HCT116 (cell line): ENCODE results near the gene PPP1R3C. TPM values are rescaled to one million over a fixed set of nuclear protein-coding genes. Genes with fewer than 3 reads are reported as not detected.

Experiments
- ATAC-seq: fragments of 200-7000 bp; cut with Tn5 transposase; 2 replicates; pipeline ENCODE4 v1.9.1; 2020; ENCODE audit warnings: mild to moderate bottlenecking, moderate library complexity
- BruUV-seq: library from RNA; stranded (reverse); fragments of 400-500 nt; replicated peaks from 2 replicates; lab custom pipeline; 2021; lab: Mats Ljungman, UMichigan
- CTCF ChIA-PET: fragments of 300-600 bp; sonication (Branson Sonifier 250); formaldehyde crosslinking; loops from one replicate; lab custom pipeline; 2021; ENCODE audit warnings: antibody characterized with exemption; lab: Charles Lee
- POLR2A ChIA-PET: fragments of 300-600, 350-600 bp; sonication (Branson Sonifier 250); formaldehyde crosslinking; loops from one replicate; lab custom pipeline; 2021; ENCODE audit warnings: antibody characterized with exemption; lab: Charles Lee
- RAD21 ChIA-PET, 2 experiments: fragments of 300-600 bp; sonication (Branson Sonifier 250); formaldehyde crosslinking; loops; one replicate each; lab custom pipeline; 2023; ENCODE audit warnings: low total read pairs in 2 of 2; ENCODE audit not compliant: uncharacterized antibody in 2 of 2, unreplicated experiment in 2 of 2, low non-redundant PET in 1 of 2; lab: Charles Lee
- DNase-seq: peaks from one replicate; pipeline ENCODE4 v3.0.0-alpha.2; 2010; ENCODE audit warnings: low read depth, low spot score
- H2AFZ ChIP-seq: fragments of 200-600 bp; shearing (Covaris generic), sonication (generic); 2 replicates; pipeline ENCODE4 v1.6.1; 2017; ENCODE audit warnings: low read depth, mixed run types, mixed read lengths, antibody characterized with exemption, low read length; ENCODE audit not compliant: poor library complexity, severe bottlenecking
- H3K27ac ChIP-seq: 2 replicates; pipeline ENCODE4 v1.5.1; 2012; ENCODE audit warnings: low read depth, low read length
- H3K27me3 ChIP-seq: fragments of 200-600 bp; sonication (generic); 2 replicates; pipeline ENCODE4 v1.6.1; 2016; ENCODE audit warnings: mixed run types, low read length, mixed read lengths; ENCODE audit not compliant: insufficient read depth
- H3K36me3 ChIP-seq, 2 experiments: fragments of 200-500 bp in 1 of 2; fragments of 200-600 bp in 1 of 2; sonication (Bioruptor generic) in 1 of 2; sonication (generic) in 1 of 2; 2 replicates each; pipeline versions ENCODE4 v1.5.1 to v1.6.1; 2014 to 2016; ENCODE audit warnings: low read length in 2 of 2, inconsistent platforms in 1 of 2, mixed read lengths in 1 of 2, mixed run types in 1 of 2; ENCODE audit not compliant: insufficient read depth in 2 of 2, control insufficient read depth in 1 of 2
- H3K4me1 ChIP-seq, 2 experiments: fragments of 200-600 bp in 1 of 2; sonication (generic) in 1 of 2; 2 replicates each; pipeline versions ENCODE4 v1.5.1 to v1.6.1; 2012 to 2017; ENCODE audit warnings: low read length in 2 of 2, inconsistent platforms in 1 of 2, mild to moderate bottlenecking in 1 of 2, mixed read lengths in 1 of 2, mixed run types in 1 of 2, moderate library complexity in 1 of 2; ENCODE audit not compliant: insufficient read depth in 2 of 2, control insufficient read depth in 1 of 2
- H3K4me2 ChIP-seq: fragments of 200-600 bp; sonication (generic); 2 replicates; pipeline ENCODE4 v1.6.1; 2017; ENCODE audit warnings: mixed run types, low read length, mixed read lengths
- H3K4me3 ChIP-seq, 2 experiments: fragments of 200-600 bp in 1 of 2; sonication (generic) in 1 of 2; replicated peaks in 1 of 2; 2 replicates each; pipeline ENCODE4 v1.5.1; 2011 to 2016; ENCODE audit warnings: low read length in 2 of 2, control low read depth in 1 of 2, low read depth in 1 of 2, mild to moderate bottlenecking in 1 of 2, mixed read lengths in 1 of 2, mixed run types in 1 of 2
- H3K79me2 ChIP-seq: fragments of 200-600 bp; sonication (generic); 2 replicates; pipeline ENCODE4 v1.6.1; 2017; ENCODE audit warnings: mild to moderate bottlenecking, mixed run types, low read length, moderate library complexity, mixed read lengths; ENCODE audit not compliant: insufficient read depth
- H3K9ac ChIP-seq: fragments of 200-600 bp; sonication (generic); 2 replicates; pipeline ENCODE4 v1.6.1; 2016; ENCODE audit warnings: low read length, mixed read lengths
- H3K9me2 ChIP-seq: fragments of 200-600 bp; sonication (generic), shearing (Covaris generic); 2 replicates; pipeline ENCODE4 v1.6.1; 2017; ENCODE audit warnings: mixed run types, mild to moderate bottlenecking, moderate library complexity; ENCODE audit not compliant: insufficient read depth
- H3K9me3 ChIP-seq, 2 experiments: fragments of 200-500 bp in 1 of 2; fragments of 200-600 bp in 1 of 2; sonication (Bioruptor generic) in 1 of 2; sonication (generic) in 1 of 2; 2 replicates each; pipeline ENCODE4 v1.6.1; 2014 to 2017; ENCODE audit warnings: low read length in 2 of 2, mixed read lengths in 2 of 2, inconsistent platforms in 1 of 2, low read depth in 1 of 2, mild to moderate bottlenecking in 1 of 2, mixed run types in 1 of 2, moderate library complexity in 1 of 2; ENCODE audit not compliant: control insufficient read depth in 1 of 2, insufficient read depth in 1 of 2
- H4K20me1 ChIP-seq: fragments of 200-600 bp; sonication (generic), shearing (Covaris generic); 2 replicates; pipeline ENCODE4 v1.6.1; 2017; ENCODE audit warnings: mixed run types, mild to moderate bottlenecking, moderate library complexity; ENCODE audit not compliant: insufficient read depth
- CTCF ChIP-seq, 3 experiments: fragments of 200-600 bp in 1 of 3; sonication (generic) in 1 of 3; IDR thresholded peaks in 2 of 3; conservative IDR thresholded peaks in 1 of 3; 2 replicates each; pipeline ENCODE4 v1.5.1; 2012 to 2017; ENCODE audit warnings: low read depth in 2 of 3, low read length in 2 of 3, antibody characterized with exemption in 1 of 3, borderline replicate concordance in 1 of 3, control low read depth in 1 of 3, mild to moderate bottlenecking in 1 of 3, mixed read lengths in 1 of 3, mixed run types in 1 of 3, moderate library complexity in 1 of 3; ENCODE audit not compliant: insufficient read depth in 1 of 3
- EZH2phosphoT487 ChIP-seq: fragments of 200-600 bp; IDR thresholded peaks from 2 replicates; pipeline ENCODE4 v1.6.1; 2018; ENCODE audit warnings: antibody characterized with exemption, borderline replicate concordance
- JUND ChIP-seq: IDR thresholded peaks from 2 replicates; pipeline ENCODE4 v1.6.1; 2012
- POLR2A ChIP-seq: IDR thresholded peaks from 2 replicates; pipeline ENCODE4 v1.7.0; 2011; ENCODE audit warnings: borderline replicate concordance; ENCODE audit not compliant: insufficient read depth, insufficient read length; ENCODE audit errors: extremely low read depth
- SIN3A ChIP-seq: IDR thresholded peaks from 2 replicates; pipeline ENCODE4 v1.6.1; 2012; ENCODE audit warnings: low read depth
- SRF ChIP-seq: IDR thresholded peaks from 2 replicates; pipeline ENCODE4 v1.6.1; 2012; ENCODE audit warnings: low read depth
- YY1 ChIP-seq: IDR thresholded peaks from 2 replicates; pipeline ENCODE4 v1.6.1; 2011; ENCODE audit warnings: low read length, low read depth, moderate library complexity, mild to moderate bottlenecking; ENCODE audit not compliant: insufficient replicate concordance; ENCODE audit errors: extremely low read depth
- ZFX ChIP-seq: fragments of 450-650 bp; IDR thresholded peaks from 2 replicates; pipeline ENCODE4 v1.6.1; 2017
- intact Hi-C: fragments of 100-400 bp; cut with micrococcal nuclease; formaldehyde crosslinking; loops from 2 replicates; pipeline ENCODE4 v1.10.0; 2022
- total RNA-seq: library from RNA; stranded (reverse); gene quantifications from one replicate; pipeline ENCODE4 v1.2.1, GENCODE V29; 2021; ENCODE audit not compliant: unreplicated experiment
- TF ChIP-seq, protein P1 (sequence below): IDR thresholded peaks from 2 replicates; pipeline ENCODE4 v1.6.1; 2012

Gene PPP1R3C
- total RNA-seq, 1 experiment from 2014 or later: 0.20 TPM

GRCh38 chr10:91602868-91603568 lies 29.9 kb downstream of the PPP1R3C start:
- H3K79me2 ChIP-seq: no peaks in the 10 kb centered on the region
- TF ChIP-seq, protein P1, sequence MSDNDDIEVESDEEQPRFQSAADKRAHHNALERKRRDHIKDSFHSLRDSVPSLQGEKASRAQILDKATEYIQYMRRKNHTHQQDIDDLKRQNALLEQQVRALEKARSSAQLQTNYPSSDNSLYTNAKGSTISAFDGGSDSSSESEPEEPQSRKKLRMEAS: no peak
- TF ChIP-seq JUND (no peak), POLR2A (no peak), CTCF (IDR thresholded peaks at IDR 0.05 in 2 of 3, conservative IDR thresholded peaks at IDR 0.05 in 1 of 3; ENCODE audit: borderline replicate concordance in 1 of 3, insufficient read depth in 1 of 3, low read depth in 2 of 3, low read length in 2 of 3) (no peak), YY1 (no peak), EZH2phosphoT487 (no peak), SRF (no peak), ZFX (no peak), SIN3A (no peak)
- TF ChIP-seq, all 23 proteins: peak for 0
- Histone ChIP-seq H3K4me1 (peaks cover 0 to 21% of the 10 kb centered on the region in 2 experiments; a peak in 2 of 4 replicates), H3K4me3 (no peak overlapping the region), H3K27me3 (no peaks in the 10 kb centered on the region), H3K27ac (no peak overlapping the region), H2AFZ (no peak overlapping the region), H3K9me3 (peaks cover 0 to 8% of the 10 kb centered on the region in 2 experiments; a peak in 2 of 4 replicates), H3K36me3 (no peaks in the 10 kb centered on the region), H3K9ac (no peak overlapping the region), H3K4me2 (no peak overlapping the region), H4K20me1 (no peaks in the 10 kb centered on the region), H3K9me2 (no peaks in the 10 kb centered on the region)
- intact Hi-C loops: no loop called here
- ChIA-PET CTCF (no interaction called here), POLR2A (interaction anchor here (1.1 kb wide), 1 partner anchor 10 kb away, joined by 3 read pairs; no protein-coding TSS in a partner anchor), RAD21 (no interaction called here)
- ATAC-seq: no peak
- no TSS peak for BruUV-seq
- DNase-seq: no peak
